ENCODE measurements around the gene C10orf88. TPM values are rescaled to one million over a fixed set of nuclear protein-coding genes. Genes with fewer than 3 reads are reported as not detected.
A peak's percentile ranks its signal among the peaks of the same experiment; 100 is the strongest.

Gene C10orf88
- total and polyA plus RNA-seq, 2 of the 13 experiments (the other 11 are each of a cell fraction or from before 2014, with no cell fraction given) = 4.6 to 11.8 TPM

- TF ChIP-seq ATF7 (IDR thresholded peaks at IDR 0.05) (no peak), ATF7 (CRISPR knock-in tag; IDR thresholded peaks at IDR 0.05) (peak; percentile 87), NFAT5 (CRISPR knock-in tag; IDR thresholded peaks at IDR 0.05) (peak; percentile 96; the same call in 1 of the 2 replicates), ZNF746 (CRISPR knock-in tag; IDR thresholded peaks at IDR 0.05) (no peak; the same call in 1 of the 2 replicates), ZNF614 (CRISPR knock-in tag; IDR thresholded peaks at IDR 0.05; ENCODE audit: borderline replicate concordance) (peak; percentile 96), DDIT3 (CRISPR knock-in tag; IDR thresholded peaks at IDR 0.05) (no peak), TCF7L2 (IDR thresholded peaks at IDR 0.05; ENCODE audit: low read depth, low read length) (no peak), ZNF333 (CRISPR knock-in tag; IDR thresholded peaks at IDR 0.05; ENCODE audit: borderline replicate concordance) (no peak), SRSF9 (IDR thresholded peaks at IDR 0.05; ENCODE audit: borderline replicate concordance, insufficient read depth, low read depth, low read length, poor library complexity, severe bottlenecking) (no peak), MTF1 (CRISPR knock-in tag; IDR thresholded peaks at IDR 0.05) (no peak), NKX3-1 (CRISPR knock-in tag; IDR thresholded peaks at IDR 0.05) (peak; percentile 80; the same call in 1 of the 2 replicates), THYN1 (CRISPR knock-in tag; IDR thresholded peaks at IDR 0.05; ENCODE audit: borderline replicate concordance, low read depth) (0 out of 2 replicates have a peak, but pooled peaks have one; percentile 75), ZZZ3 (CRISPR knock-in tag; IDR thresholded peaks at IDR 0.05; ENCODE audit: borderline replicate concordance) (peak; percentile 98), PRPF4 (IDR thresholded peaks at IDR 0.05; ENCODE audit: low read depth, low read length, poor library complexity, severe bottlenecking) (no peak), NFE2L1 (CRISPR knock-in tag; IDR thresholded peaks at IDR 0.05; ENCODE audit: borderline replicate concordance) (no peak; the same call in 1 of the 2 replicates), LBX2 (CRISPR knock-in tag; IDR thresholded peaks at IDR 0.05; ENCODE audit: borderline replicate concordance) (peak; percentile 95; the same call in 1 of the 2 replicates), PHF8 (CRISPR knock-in tag; IDR thresholded peaks at IDR 0.05) (peak; percentile 95), BHLHE40 (IDR thresholded peaks at IDR 0.05; ENCODE audit: low read length) (no peak; the same call in 1 of the 2 replicates), ZNF780A (CRISPR knock-in tag; IDR thresholded peaks at IDR 0.05) (peak; percentile 64; the same call in 1 of the 2 replicates), MED8 (CRISPR knock-in tag; IDR thresholded peaks at IDR 0.05; ENCODE audit: insufficient replicate concordance) (peak; percentile 87), ZNF766 (CRISPR knock-in tag; IDR thresholded peaks at IDR 0.05; ENCODE audit: borderline replicate concordance) (peak; percentile 95; the same call in 1 of the 2 replicates), GPN1 (CRISPR knock-in tag; IDR thresholded peaks at IDR 0.05; ENCODE audit: borderline replicate concordance) (no peak), FOXJ3 (CRISPR knock-in tag; IDR thresholded peaks at IDR 0.05; ENCODE audit: borderline replicate concordance) (no peak), JUND (CRISPR knock-in tag; IDR thresholded peaks at IDR 0.05) (peak; percentile 69)
Observed at GRCh38 chr10:122953902-122954730, at the start of gene C10orf88 (continued).

Measured in HepG2 (cell line).